ENCODE results near the gene PPP1R13B. TPM values are rescaled to one million over a fixed set of nuclear protein-coding genes. Genes with fewer than 3 reads are reported as not detected.

Gene PPP1R13B
- total RNA-seq, 1 donor from 2014 or later, result 7.3 TPM

DNA sequence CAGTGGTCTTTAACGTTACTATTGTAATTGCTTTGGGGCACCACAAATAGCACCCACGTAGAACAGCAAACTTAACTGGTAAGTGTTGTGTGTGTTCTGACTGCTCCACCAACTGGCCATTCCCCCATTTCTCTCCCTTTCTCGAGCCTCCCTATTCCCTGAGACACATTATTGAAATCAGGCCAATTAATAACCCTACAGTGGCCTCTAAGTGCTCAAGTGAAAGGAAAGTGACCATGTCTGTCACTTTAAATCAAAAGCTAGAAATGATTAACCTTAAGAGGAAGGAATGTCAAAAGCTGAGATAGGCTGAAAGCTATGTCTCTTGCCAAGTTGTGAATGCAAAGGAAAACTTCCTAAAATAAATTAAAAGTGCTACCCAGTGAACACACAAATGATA is 22.3 kb downstream of the PPP1R13B start:
- Histone ChIP-seq H3K27me3 (ENCODE audit: control insufficient read depth, insufficient read depth, low read length) (no peaks in the 10 kb centered on the region), H3K4me3 (ENCODE audit: low read depth, low read length) (no peak overlapping the region), H3K36me3 (ENCODE audit: control insufficient read depth, insufficient read depth, low read length) (no peaks in the 10 kb centered on the region)
- TF ChIP-seq, protein P1, sequence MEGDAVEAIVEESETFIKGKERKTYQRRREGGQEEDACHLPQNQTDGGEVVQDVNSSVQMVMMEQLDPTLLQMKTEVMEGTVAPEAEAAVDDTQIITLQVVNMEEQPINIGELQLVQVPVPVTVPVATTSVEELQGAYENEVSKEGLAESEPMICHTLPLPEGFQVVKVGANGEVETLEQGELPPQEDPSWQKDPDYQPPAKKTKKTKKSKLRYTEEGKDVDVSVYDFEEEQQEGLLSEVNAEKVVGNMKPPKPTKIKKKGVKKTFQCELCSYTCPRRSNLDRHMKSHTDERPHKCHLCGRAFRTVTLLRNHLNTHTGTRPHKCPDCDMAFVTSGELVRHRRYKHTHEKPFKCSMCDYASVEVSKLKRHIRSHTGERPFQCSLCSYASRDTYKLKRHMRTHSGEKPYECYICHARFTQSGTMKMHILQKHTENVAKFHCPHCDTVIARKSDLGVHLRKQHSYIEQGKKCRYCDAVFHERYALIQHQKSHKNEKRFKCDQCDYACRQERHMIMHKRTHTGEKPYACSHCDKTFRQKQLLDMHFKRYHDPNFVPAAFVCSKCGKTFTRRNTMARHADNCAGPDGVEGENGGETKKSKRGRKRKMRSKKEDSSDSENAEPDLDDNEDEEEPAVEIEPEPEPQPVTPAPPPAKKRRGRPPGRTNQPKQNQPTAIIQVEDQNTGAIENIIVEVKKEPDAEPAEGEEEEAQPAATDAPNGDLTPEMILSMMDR (IDR thresholded peaks at IDR 0.05; ENCODE audit: insufficient read depth, low read length, poor library complexity, severe bottlenecking), result no peak
- no peak for DNase-seq (ENCODE audit: low read depth)

DNA sequence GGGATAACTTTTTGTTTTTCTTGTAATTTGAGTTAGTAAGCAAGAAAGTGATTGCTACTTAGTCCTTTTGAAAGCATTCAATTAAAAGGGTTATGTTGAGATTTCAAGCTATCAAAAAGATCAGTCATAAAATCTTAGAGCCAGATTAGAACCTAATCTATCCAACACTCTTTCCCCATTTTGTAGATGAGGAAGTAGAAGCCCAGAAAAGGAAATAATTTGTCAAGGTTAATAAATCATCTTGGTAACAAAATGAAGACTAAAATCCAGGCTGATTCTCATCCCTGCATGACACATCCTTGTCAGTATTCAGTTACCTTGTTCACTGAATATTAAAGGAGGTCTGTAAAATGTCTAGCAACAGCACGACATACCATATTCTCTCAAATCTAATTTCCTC is 26.5 kb downstream of the PPP1R13B start:
- Histone ChIP-seq H3K27me3 (ENCODE audit: control insufficient read depth, insufficient read depth, low read length) (no peaks in the 10 kb centered on the region), H3K4me3 (ENCODE audit: low read depth, low read length) (no peak overlapping the region), H3K36me3 (ENCODE audit: control insufficient read depth, insufficient read depth, low read length) (no peaks in the 10 kb centered on the region)
- TF ChIP-seq, protein P1 (IDR thresholded peaks at IDR 0.05; ENCODE audit: insufficient read depth, low read length, poor library complexity, severe bottlenecking), result no peak
- DNase-seq (ENCODE audit: low read depth), result no peak

- no peak for DNase-seq (ENCODE audit: low read depth)
- Histone ChIP-seq H3K36me3 (ENCODE audit: control insufficient read depth, insufficient read depth, low read length) (no peaks in the 10 kb centered on the region), H3K27me3 (ENCODE audit: control insufficient read depth, insufficient read depth, low read length) (no peaks in the 10 kb centered on the region), H3K4me3 (ENCODE audit: low read depth, low read length) (no peak overlapping the region)
- TF ChIP-seq, protein P1 (IDR thresholded peaks at IDR 0.05; ENCODE audit: insufficient read depth, low read length, poor library complexity, severe bottlenecking), result no peak
These were observed 27.0 kb downstream of the PPP1R13B start for GRCh38 chr14:103820382-103820781.

DNA sequence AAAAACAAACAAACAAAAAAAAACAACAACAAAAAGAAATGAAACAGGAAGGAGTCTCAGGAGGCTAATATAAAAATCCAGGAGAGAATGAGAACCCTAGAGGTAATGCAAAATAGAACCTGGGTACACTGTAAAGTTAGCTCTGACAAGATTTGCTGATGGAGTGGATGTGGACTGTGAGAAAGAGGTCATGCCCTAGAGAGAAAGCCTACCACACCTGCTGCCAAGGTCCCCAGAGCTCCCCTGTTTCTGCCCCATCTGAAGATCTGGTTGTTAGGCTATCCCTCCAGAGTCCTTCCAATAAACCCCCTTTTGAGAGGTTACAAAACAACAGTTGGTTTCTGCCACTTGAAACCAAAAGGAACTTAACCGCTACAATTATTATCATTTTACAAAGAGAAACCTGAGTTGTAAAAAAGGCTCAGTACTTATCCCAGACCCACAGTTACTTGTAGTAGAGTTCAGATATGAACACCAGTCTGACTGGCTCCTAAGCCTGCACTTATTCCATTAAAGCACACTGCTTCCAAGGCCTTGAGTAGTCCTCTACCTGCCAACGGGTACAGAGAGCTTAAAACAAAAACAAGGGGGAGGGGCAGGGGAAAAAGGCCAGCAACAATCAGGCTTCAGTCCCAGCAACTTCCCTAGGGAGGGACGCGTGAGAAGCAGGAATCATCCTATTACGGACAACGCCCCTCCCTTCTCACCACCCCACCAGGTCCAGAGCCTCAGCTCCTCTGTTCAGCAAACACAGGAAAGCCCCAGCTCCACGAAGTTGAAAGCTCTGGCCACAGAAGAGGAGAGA is 27.7 kb downstream of the PPP1R13B start:
- Histone ChIP-seq H3K36me3 (ENCODE audit: control insufficient read depth, insufficient read depth, low read length) (no peaks in the 10 kb centered on the region), H3K27me3 (ENCODE audit: control insufficient read depth, insufficient read depth, low read length) (no peaks in the 10 kb centered on the region), H3K4me3 (ENCODE audit: low read depth, low read length) (no peak overlapping the region)
- TF ChIP-seq, protein P1 (IDR thresholded peaks at IDR 0.05; ENCODE audit: insufficient read depth, low read length, poor library complexity, severe bottlenecking), result no peak
- no peak for DNase-seq (ENCODE audit: low read depth)

- TF ChIP-seq, protein P1 (IDR thresholded peaks at IDR 0.05; ENCODE audit: insufficient read depth, low read length, poor library complexity, severe bottlenecking), result no peak
- no peak overlapping the region for H3K4me3 ChIP-seq (ENCODE audit: low read depth, low read length)
- H3K27me3 ChIP-seq (ENCODE audit: control insufficient read depth, insufficient read depth, low read length), result no peaks in the 10 kb centered on the region
- no peak for DNase-seq (ENCODE audit: low read depth)
- H3K36me3 ChIP-seq (ENCODE audit: control insufficient read depth, insufficient read depth, low read length), result no peaks in the 10 kb centered on the region
These were observed 28.5 kb downstream of the PPP1R13B start for GRCh38 chr14:103818870-103819269.

DNA sequence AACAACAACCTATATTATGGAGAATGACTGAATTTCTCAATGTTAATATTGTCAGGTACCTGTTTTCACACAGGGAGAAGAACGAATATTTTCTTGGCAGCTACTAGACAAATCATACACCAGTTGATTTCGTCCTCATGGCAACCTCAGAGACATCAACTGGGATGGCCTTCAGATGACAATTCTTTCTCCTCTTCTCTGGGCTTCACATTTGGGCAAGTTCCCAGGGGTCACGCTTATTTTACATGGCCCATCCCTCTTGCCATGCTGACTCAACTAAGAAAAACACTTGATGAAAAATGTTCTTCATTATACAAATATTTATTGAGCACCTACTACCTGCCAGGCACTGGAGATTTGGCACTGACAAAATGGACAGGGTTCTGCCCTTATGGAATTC is 29.0 kb downstream of the PPP1R13B start:
- no peak for DNase-seq (ENCODE audit: low read depth)
- Histone ChIP-seq H3K36me3 (ENCODE audit: control insufficient read depth, insufficient read depth, low read length) (no peaks in the 10 kb centered on the region), H3K27me3 (ENCODE audit: control insufficient read depth, insufficient read depth, low read length) (no peaks in the 10 kb centered on the region), H3K4me3 (ENCODE audit: low read depth, low read length) (no peak overlapping the region)
- TF ChIP-seq, protein P1 (IDR thresholded peaks at IDR 0.05; ENCODE audit: insufficient read depth, low read length, poor library complexity, severe bottlenecking), result no peak

Data from kidney epithelial cell (primary cell).